HEK293T (cell line): Measurements from ENCODE around the gene CORO2B.

ENCODE experiments used
- ARNT ChIP-seq: fragments of 450-650 bp; IDR thresholded peaks from 2 replicates; pipeline ENCODE4 v1.6.1; 2017; ENCODE audit warnings: mild to moderate bottlenecking
- BHLHE40 ChIP-seq: fragments of 450-650 bp; IDR thresholded peaks from 2 replicates; pipeline ENCODE4 v1.6.1; 2016; ENCODE audit warnings: mild to moderate bottlenecking, moderate library complexity, borderline replicate concordance
- ELF4 ChIP-seq: fragments of 450-650 bp; IDR thresholded peaks from 2 replicates; pipeline ENCODE4 v1.6.1; 2017; ENCODE audit warnings: antibody characterized with exemption
- FOXA1 ChIP-seq: fragments of 450-650 bp; IDR thresholded peaks from 2 replicates; pipeline ENCODE4 v1.6.1; 2016; ENCODE audit warnings: mild to moderate bottlenecking
- FOXK2 ChIP-seq: fragments of 450-650 bp; IDR thresholded peaks from 2 replicates; pipeline ENCODE4 v1.6.1; 2016; ENCODE audit warnings: mild to moderate bottlenecking
- FOXM1 ChIP-seq: fragments of 450-650 bp; IDR thresholded peaks from 2 replicates; pipeline ENCODE4 v1.6.1; 2017; ENCODE audit warnings: mild to moderate bottlenecking, borderline replicate concordance
- HDGF ChIP-seq: fragments of 450-650 bp; IDR thresholded peaks from 2 replicates; pipeline ENCODE4 v1.6.1; 2017; ENCODE audit warnings: antibody characterized with exemption, borderline replicate concordance
- NFRKB ChIP-seq: fragments of 450-650 bp; IDR thresholded peaks from 2 replicates; pipeline ENCODE4 v1.6.1; 2016; ENCODE audit warnings: mild to moderate bottlenecking, moderate library complexity
- SP1 ChIP-seq: fragments of 450-650 bp; IDR thresholded peaks from 2 replicates; pipeline ENCODE4 v1.6.1; 2017
- TARDBP ChIP-seq: fragments of 450-650 bp; IDR thresholded peaks from 2 replicates; pipeline ENCODE4 v1.6.1; 2016

DNA sequence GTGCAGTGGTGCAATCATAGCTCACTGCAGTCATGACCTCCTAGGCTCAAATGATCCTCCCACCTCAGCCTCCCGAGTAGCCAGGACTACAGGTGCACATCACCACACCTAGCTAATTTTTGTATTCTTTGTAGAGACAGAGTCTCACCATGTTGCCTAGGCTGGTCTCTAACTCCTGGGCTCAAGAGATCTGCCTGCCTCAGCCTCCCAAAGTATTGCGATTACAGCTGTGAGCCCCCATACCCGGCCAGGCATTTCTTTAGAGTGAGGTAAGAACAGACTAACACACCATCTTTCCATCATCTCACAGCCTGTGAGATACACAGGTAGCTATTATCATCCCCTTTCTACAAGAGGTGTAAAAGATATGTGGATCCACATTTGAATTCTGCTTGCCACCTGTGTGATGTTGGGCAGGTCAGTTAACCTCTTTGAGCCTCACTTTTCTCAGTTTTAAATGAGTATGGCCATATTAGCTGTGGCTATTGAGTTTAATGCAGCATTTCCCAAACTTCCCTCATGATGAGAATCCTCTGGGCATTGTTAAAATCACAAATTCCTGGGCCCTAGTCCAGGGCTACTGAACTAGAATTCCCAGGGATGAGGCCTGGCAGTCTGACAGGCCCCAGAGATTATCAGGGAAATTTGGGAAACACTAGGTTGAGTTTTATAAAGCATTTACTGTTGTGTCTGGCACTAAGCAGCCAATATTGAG, 195.9 kb downstream of the CORO2B start:
- no peak for TF ChIP-seq BHLHE40
- TF ChIP-seq SP1, result no peak
- TF ChIP-seq ARNT, result no peak
- no peak for TF ChIP-seq HDGF
- TF ChIP-seq FOXK2, result no peak
- TF ChIP-seq NFRKB, result no peak
- TF ChIP-seq TARDBP, result no peak
- TF ChIP-seq FOXA1, result no peak
- no peak for TF ChIP-seq FOXM1
- no peak for TF ChIP-seq ELF4
